ENCODE measurements around the gene SNAPC2.

Gene SNAPC2

GRCh38 chr19:7872306-7873204 is 47.6 kb upstream of the SNAPC2 start:
- DNase-seq (ENCODE audit: low read depth in 1 of 2, low spot score in 1 of 2): no peak
- TF ChIP-seq CTCF (IDR thresholded peaks at IDR 0.05; ENCODE audit: insufficient read depth, low read length): no peak
- no peak for TF ChIP-seq SPI1 (IDR thresholded peaks at IDR 0.05; ENCODE audit: borderline replicate concordance, low read depth)
- TF ChIP-seq POLR2AphosphoS5 (IDR thresholded peaks at IDR 0.05; ENCODE audit: low read depth): no peak
- no peak for TF ChIP-seq REST (IDR thresholded peaks at IDR 0.05; ENCODE audit: insufficient replicate concordance, low read depth)
- no peak for TF ChIP-seq GABPA (IDR thresholded peaks at IDR 0.05; ENCODE audit: low read depth)
- Histone ChIP-seq H3K4me3 (replicated peaks; ENCODE audit: insufficient read depth, low read length) (0 out of 2 replicates have a peak overlapping the region, but pooled peaks have one; percentile 12), H3K27me3 (ENCODE audit: insufficient read depth, poor library complexity, severe bottlenecking) (peaks cover 23% of the 10 kb centered on the region), H3K27ac (replicated peaks) (no peak overlapping the region)

- no peak for TF ChIP-seq CTCF (IDR thresholded peaks at IDR 0.05; ENCODE audit: insufficient read depth, low read length)
- Histone ChIP-seq H3K27ac (replicated peaks) (no peak overlapping the region), H3K4me3 (replicated peaks; ENCODE audit: insufficient read depth, low read length) (no peak overlapping the region), H3K27me3 (ENCODE audit: insufficient read depth, poor library complexity, severe bottlenecking) (peaks cover 23% of the 10 kb centered on the region)
- no peak for DNase-seq (ENCODE audit: low read depth in 1 of 2, low spot score in 1 of 2)
Measured at GRCh38 chr19:7873304-7874075, 46.6 kb upstream of the SNAPC2 start.

GRCh38 chr19:7874076-7874896 is 45.9 kb upstream of the SNAPC2 start, which contains the start of gene PRR36:
TSS of gene PRR36 (minus strand) at chr19:7874390. CDS start at chr19:7873689, 701 bp downstream.
- peaks cover 23% of the 10 kb centered on the region for H3K27me3 ChIP-seq (ENCODE audit: insufficient read depth, poor library complexity, severe bottlenecking)
- no peak within 1 kb of the TSS for H3K4me3 ChIP-seq (replicated peaks; ENCODE audit: insufficient read depth, low read length)
- DNase-seq (ENCODE audit: low read depth in 1 of 2, low spot score in 1 of 2): no peak
- no peak within 1 kb of the TSS for H3K27ac ChIP-seq (replicated peaks)
- TF ChIP-seq CTCF (IDR thresholded peaks at IDR 0.05; ENCODE audit: insufficient read depth, low read length) (no peak), POLR2AphosphoS5 (IDR thresholded peaks at IDR 0.05; ENCODE audit: low read depth) (no peak), SPI1 (IDR thresholded peaks at IDR 0.05; ENCODE audit: borderline replicate concordance, low read depth) (no peak), REST (IDR thresholded peaks at IDR 0.05; ENCODE audit: insufficient replicate concordance, low read depth) (no peak), GABPA (IDR thresholded peaks at IDR 0.05; ENCODE audit: low read depth) (no peak)

All from HL-60 (cell line).